HG02588 (cell line): ENCODE results near the gene BLMH.

Experiments used
- ATAC-seq: cut with Tn5 transposase; IDR thresholded peaks from one replicate; pipeline ENCODE4 v1.9.1; 2021; ENCODE audit warnings: mild to moderate bottlenecking, moderate library complexity; ENCODE audit not compliant: unreplicated experiment

Gene BLMH

GRCh38 chr17:30251931-30252330 is 39.8 kb downstream of the BLMH start:
- no peak for ATAC-seq

- no peak for ATAC-seq
Measured at GRCh38 chr17:30249460-30249859, 42.3 kb downstream of the BLMH start.

GRCh38 chr17:30248786-30249185 is 43.0 kb downstream of the BLMH start:
- ATAC-seq: no peak

- no peak for ATAC-seq
Measured at GRCh38 chr17:30246460-30246859, 45.3 kb downstream of the BLMH start.

GRCh38 chr17:30244853-30245385 is 46.8 kb downstream of the BLMH start:
- ATAC-seq: no peak

GRCh38 chr17:30243568-30243967 is 48.2 kb downstream of the BLMH start:
- no peak for ATAC-seq

- no peak for ATAC-seq
Measured at GRCh38 chr17:30243002-30243401, 48.7 kb downstream of the BLMH start.

- no peak for ATAC-seq
Measured at GRCh38 chr17:30241051-30241450, 50.7 kb downstream of the BLMH start.

- ATAC-seq: no peak
Measured at GRCh38 chr17:30240177-30240576, 51.6 kb downstream of the BLMH start.

- ATAC-seq: no peak
Measured at GRCh38 chr17:30239089-30239462, 52.7 kb downstream of the BLMH start.

- no peak for ATAC-seq
Measured at GRCh38 chr17:30238387-30239088, 53.2 kb downstream of the BLMH start.

GRCh38 chr17:30238003-30238344 is 53.8 kb downstream of the BLMH start:
- ATAC-seq: no peak

- ATAC-seq: no peak
Measured at GRCh38 chr17:30237296-30238002, 54.3 kb downstream of the BLMH start.

- no peak for ATAC-seq
Measured at GRCh38 chr17:30236766-30237165, 55.0 kb downstream of the BLMH start.

GRCh38 chr17:30236297-30236624 is 55.5 kb downstream of the BLMH start:
- no peak for ATAC-seq

- no peak for ATAC-seq
Measured at GRCh38 chr17:30235386-30236296, 56.1 kb downstream of the BLMH start, which contains the start of gene SLC6A4. SLC6A4 (minus strand) TSS chr17:30235697; CDS start chr17:30221958, 13,739 bp downstream.

GRCh38 chr17:30234964-30235363 is 56.8 kb downstream of the BLMH start:
- no peak for ATAC-seq

- no peak for ATAC-seq
Measured at GRCh38 chr17:30234296-30234695, 57.4 kb downstream of the BLMH start.

- no peak for ATAC-seq
Measured at GRCh38 chr17:30232824-30233427, 58.8 kb downstream of the BLMH start.

GRCh38 chr17:30232015-30232823 is 59.5 kb downstream of the BLMH start:
- no peak for ATAC-seq
